Measurements from ENCODE around the gene CACNG5.
A peak's percentile ranks its signal among the peaks of the same experiment; 100 is the strongest.

The CACNG5 gene, protein sequence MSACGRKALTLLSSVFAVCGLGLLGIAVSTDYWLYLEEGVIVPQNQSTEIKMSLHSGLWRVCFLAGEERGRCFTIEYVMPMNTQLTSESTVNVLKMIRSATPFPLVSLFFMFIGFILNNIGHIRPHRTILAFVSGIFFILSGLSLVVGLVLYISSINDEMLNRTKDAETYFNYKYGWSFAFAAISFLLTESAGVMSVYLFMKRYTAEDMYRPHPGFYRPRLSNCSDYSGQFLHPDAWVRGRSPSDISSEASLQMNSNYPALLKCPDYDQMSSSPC

GRCh38 chr17:66834919-66835454 lies at the start of gene CACNG5:
TSS of gene CACNG5 (plus strand) at chr17:66835117. CDS start at chr17:66877333, 42,216 bp downstream.
- no peak for DNase-seq (ENCODE audit: low spot score)

- DNase-seq (ENCODE audit: low spot score), result no peak
Observed at GRCh38 chr17:66786107-66786506, 48.8 kb upstream of the CACNG5 start.

GRCh38 chr17:66787914-66788313 lies 47.0 kb upstream of the CACNG5 start:
- DNase-seq (ENCODE audit: low spot score), result no peak

- DNase-seq (ENCODE audit: low spot score), result no peak
Observed at GRCh38 chr17:66789093-66789492, 45.8 kb upstream of the CACNG5 start.

DNA sequence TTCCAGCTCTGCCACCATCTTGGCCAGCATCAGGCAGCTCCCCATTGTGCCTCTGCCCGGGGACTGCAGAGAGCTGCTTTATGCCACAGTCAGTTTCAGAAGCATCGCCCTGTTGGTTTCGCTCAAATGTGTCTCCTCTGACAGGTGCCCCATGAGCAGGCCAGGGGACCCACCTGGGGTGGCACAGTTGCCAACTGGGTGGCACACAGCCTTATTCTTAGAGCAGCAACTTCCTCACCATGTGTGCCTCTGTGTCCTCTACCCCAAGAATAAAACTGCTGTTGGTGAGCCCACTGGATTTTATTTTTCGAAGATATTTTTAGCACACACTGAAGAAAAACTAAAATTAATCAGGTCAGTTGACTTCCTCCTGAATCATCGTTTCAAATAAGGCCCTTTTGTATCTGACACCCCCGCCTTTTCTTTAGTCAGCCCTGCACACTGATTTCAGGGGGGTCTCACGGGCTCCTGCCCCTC lies 44.9 kb upstream of the CACNG5 start:
- no peak for DNase-seq (ENCODE audit: low spot score)

DNA sequence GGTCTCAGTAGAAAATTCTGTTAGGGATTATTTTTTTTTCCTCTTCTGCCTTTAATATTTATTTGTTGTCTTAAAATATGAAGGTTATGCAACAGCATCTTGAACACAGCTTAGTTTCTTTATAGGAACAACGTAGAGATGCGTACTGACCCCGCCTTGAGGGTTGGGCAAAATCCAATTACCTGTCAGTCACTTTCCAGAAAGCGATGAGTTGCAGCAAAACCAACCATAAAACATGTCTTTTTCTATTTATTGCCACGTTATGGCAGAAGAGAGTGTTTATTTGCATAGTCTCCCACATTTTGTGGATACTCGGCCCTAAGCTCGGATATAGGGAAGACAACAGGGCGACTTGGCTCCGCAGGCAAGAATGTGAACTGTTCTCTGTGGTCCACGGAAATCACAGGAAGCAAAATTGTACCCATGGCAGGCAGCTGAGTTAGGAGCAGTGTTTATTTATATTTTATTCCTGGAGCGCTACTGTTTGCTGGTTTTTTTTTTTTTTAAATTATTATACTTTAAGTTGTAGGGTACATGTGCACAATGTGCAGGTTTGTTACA lies 44.3 kb upstream of the CACNG5 start:
- DNase-seq (ENCODE audit: low spot score), result no peak

GRCh38 chr17:66791347-66791746 lies 43.6 kb upstream of the CACNG5 start:
- no peak for DNase-seq (ENCODE audit: low spot score)

DNA sequence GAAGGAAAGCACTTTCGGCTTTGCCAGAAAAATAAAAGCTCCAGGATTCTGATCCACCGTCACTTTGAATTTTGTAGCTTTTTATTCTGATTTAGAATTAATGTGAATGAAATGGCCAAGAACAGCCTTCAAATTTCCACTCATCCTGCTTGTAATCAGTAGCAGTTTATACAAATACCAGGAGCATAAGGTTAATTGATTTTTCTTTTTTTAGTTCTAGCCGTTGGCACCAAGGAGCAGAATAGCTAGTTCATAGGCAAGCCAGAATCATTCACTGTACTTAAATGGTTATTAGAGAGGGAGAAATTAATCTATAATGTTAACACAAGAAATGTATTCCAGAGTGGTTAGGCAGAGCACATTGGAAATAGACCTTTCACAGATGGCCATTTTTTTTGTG lies 41.1 kb upstream of the CACNG5 start:
- DNase-seq (ENCODE audit: low spot score), result no peak

DNA sequence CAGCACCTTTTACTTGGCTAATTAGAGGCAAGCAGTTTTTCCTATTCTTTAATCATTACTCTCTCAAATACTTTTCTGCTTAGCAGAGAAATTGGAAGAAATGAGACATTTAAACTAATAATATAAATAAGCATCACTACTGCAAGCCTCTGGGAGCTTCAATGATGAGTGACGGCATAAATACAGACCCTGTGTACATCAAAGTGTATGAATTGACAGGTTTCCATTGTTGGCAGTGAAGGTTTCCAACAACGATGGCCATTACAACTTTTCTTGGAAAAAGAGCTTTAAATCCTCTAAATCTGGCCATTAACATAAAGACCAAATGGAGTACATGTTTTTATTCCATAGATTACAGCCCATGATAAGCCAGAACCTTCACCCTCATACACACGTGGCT lies 39.4 kb upstream of the CACNG5 start:
- no peak for DNase-seq (ENCODE audit: low spot score)

GRCh38 chr17:66799849-66800537 lies 34.9 kb upstream of the CACNG5 start:
- no peak for DNase-seq (ENCODE audit: low spot score)

- no peak for DNase-seq (ENCODE audit: low spot score)
Observed at GRCh38 chr17:66803474-66803951, 31.4 kb upstream of the CACNG5 start.

- peak; percentile 2 for DNase-seq (ENCODE audit: low spot score)
Observed at GRCh38 chr17:66805567-66805966, 29.4 kb upstream of the CACNG5 start.

DNA sequence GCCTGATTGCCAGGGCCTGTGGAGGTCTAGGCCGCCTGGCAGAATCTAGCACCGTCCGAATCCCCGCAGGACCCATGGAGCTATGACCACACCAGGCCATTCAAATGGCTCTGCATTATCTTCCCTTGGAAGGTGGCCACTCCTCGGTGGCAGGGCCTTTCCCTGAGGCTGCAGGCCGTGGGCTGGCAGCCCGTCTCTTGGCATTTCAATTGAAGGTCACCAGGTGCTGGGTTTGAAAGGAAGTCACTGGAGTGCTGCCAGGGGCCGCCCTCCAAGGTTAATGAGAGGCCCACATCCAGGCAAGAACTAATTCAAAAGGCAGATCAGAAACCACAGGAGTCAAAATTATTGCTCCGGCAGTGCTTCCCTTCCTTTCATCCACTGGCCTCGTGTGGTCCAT lies 27.7 kb upstream of the CACNG5 start:
- no peak for DNase-seq (ENCODE audit: low spot score)

GRCh38 chr17:66809408-66809807 lies 25.5 kb upstream of the CACNG5 start:
- no peak for DNase-seq (ENCODE audit: low spot score)

DNA sequence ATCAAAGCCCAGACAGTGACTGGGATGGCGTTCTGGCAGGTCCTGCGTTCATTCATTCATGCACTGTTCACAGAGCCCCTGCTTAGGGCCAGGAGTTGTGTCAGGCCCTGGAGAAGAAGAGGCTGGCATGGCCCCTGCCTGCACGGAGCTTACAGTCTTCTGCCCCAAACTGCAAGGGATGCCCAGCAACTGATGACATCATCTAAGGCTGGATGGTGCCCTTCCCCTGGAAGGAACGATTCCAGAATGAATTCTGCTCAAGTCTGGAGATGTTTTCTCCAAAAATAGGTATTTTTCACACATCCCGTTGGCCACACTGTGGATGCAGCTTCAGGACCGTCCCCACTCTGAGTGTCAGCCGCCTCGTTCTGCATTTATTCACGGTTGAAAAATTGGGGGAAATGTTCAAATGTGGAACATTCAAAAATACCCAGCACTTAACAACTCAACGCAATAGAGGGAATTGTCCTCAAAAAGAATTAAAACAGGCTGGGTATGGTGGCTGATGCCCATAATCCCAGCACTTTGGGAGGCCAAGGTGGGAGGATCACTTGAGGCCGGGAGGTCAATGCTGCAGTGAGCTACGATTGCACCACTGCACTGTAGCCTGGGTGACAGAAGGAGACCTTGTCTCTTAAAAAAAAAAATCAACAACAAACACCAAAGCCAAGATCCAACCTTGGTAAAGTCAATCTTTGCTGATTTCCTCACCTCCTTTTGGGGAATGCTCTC lies 23.8 kb upstream of the CACNG5 start:
- no peak for DNase-seq (ENCODE audit: low spot score)

DNA sequence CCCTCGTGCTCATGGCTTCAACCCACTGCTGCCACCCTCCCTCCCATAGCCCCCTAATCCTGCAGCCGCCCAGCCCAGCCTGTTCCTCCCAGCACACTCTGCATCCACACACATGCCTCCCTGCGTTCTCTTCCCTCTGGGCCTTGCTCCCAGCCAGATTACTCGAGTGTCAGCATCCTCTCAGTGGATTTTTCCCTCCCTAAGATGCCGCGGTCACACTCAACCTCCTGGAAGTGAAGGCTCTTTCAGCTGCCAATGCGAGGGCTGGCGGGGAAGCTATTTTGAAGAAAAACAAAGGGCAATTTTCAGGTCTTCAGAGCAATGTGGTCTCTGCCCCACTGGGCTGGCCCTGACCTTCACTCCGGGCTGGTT lies 23.2 kb upstream of the CACNG5 start:
- no peak for DNase-seq (ENCODE audit: low spot score)

DNA sequence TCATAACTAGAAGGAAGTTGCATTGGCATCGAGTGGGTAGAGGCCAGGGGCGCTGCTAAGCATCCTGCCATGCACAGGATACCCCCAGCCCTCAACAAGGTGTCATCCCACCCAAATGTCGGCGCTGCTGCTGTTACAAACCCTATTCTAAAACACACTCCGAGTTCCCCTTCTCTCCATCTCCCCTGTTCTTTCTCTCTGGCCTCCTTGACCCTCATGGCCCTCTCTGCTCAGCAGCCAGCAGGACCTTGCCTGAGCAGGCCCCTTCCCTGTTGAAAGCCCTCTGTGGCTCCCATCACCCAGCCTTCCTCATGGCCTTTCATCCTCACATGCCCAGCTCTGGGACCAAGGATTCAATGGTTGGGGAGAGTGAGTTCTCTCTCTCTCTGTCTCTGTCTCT lies 22.3 kb upstream of the CACNG5 start:
- DNase-seq (ENCODE audit: low spot score), result no peak

GRCh38 chr17:66813296-66813695 lies 21.6 kb upstream of the CACNG5 start:
- DNase-seq (ENCODE audit: low spot score), result no peak

GRCh38 chr17:66814026-66814425 lies 20.9 kb upstream of the CACNG5 start:
- no peak for DNase-seq (ENCODE audit: low spot score)

DNA sequence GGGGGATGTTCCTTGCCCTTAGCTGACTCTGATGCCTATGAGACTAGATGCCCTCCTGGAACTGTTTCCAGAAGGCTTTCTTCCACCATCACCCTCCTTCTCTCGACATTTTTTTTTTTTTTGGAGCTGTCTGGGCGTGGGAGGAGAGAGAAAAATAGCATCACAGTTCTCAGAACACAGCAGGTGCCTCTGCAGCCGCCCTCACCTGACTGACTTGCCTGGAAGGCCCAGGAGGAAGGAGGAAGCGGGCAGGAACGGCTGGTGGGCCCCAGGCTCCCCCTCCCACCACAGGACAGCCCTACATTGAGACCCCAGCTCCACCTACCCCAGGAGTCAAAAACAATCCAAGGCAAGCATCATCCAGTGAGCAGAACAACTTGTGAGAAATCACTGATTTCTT lies 20.3 kb upstream of the CACNG5 start:
- no peak for DNase-seq (ENCODE audit: low spot score)

GRCh38 chr17:66817750-66818149 lies 17.2 kb upstream of the CACNG5 start:
- no peak for DNase-seq (ENCODE audit: low spot score)

- DNase-seq (ENCODE audit: low spot score), result no peak
Observed at GRCh38 chr17:66819466-66819865, 15.5 kb upstream of the CACNG5 start.
